Measurements from ENCODE around the gene CENPE.

- TF ChIP-seq POLR2A (IDR thresholded peaks at IDR 0.05; ENCODE audit: extremely low read depth, insufficient read length) (no peak), MAX (IDR thresholded peaks at IDR 0.05; ENCODE audit: low read depth, low read length) (no peak), CTCF (IDR thresholded peaks at IDR 0.05; ENCODE audit: low read depth, low read length) (no peak)
Measured at GRCh38 chr4:103137446-103137827, 60.7 kb downstream of the CENPE start.

Data from NB4 (cell line).